Stimulated activated CD4-positive, alpha-beta T cell treated with anti-CD3 and anti-CD28 coated beads, TNF-alpha, amount 100 ng/mL, for 48 hours (primary cell): ENCODE results near the gene RTN1.
A peak's percentile ranks its signal among the peaks of the same experiment; 100 is the strongest.

ENCODE experiments used
- DNase-seq, 3 donors: peaks; one replicate each; pipeline ENCODE4 v3.0.0-alpha.2; 2020; ENCODE audit warnings: low read depth in 3 of 3

RTN1 gene

GRCh38 chr14:59630288-59630963 lies 240.2 kb downstream of the RTN1 start:
- DNase-seq, result no peak

- no peak for DNase-seq
These were observed 240.9 kb downstream of the RTN1 start for GRCh38 chr14:59629444-59630287.

GRCh38 chr14:59627011-59627520 lies 243.5 kb downstream of the RTN1 start:
- DNase-seq, result no peak

- no peak for DNase-seq
These were observed 247.9 kb downstream of the RTN1 start for GRCh38 chr14:59622631-59623030.

DNA sequence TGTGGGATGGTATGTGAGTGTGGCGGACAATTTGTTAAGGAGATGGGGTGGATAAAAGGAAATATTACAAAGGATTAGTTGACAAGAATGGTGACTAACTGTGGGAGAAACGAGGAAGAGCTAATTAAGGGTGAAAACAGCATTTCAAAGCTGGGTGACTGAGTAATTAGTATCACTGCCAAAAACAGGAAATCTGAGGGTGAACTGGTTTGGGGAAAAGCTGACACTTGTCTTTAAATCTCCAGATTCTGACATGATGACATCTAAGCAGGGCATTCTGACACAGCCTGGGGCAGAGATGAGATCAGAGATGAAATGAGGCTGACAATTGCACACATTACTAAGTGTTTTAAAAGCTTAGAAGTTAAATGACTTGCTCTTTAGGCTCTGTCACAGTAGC lies 251.5 kb downstream of the RTN1 start:
- DNase-seq, result no peak

DNA sequence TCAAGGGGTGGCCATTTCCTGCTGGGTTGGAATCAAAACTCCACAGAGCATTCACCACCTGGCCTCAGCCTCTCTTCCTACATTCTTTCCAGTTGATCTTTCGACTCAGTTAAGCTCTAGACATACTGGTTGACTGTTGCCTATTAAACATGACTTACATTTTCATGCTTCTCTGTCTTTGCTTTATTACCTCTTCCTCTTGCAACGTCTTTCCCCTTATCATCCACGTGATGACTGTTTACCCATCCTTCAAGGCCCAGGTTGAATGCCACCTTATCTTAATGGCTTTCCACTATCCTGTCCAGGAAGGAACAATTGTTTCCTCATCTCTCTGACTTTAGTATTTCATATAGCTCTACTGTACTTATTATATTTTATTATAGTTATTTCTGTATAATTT lies 269.5 kb downstream of the RTN1 start:
- no peak for DNase-seq

GRCh38 chr14:59600211-59600945 lies 270.2 kb downstream of the RTN1 start:
- DNase-seq, result no peak

DNA sequence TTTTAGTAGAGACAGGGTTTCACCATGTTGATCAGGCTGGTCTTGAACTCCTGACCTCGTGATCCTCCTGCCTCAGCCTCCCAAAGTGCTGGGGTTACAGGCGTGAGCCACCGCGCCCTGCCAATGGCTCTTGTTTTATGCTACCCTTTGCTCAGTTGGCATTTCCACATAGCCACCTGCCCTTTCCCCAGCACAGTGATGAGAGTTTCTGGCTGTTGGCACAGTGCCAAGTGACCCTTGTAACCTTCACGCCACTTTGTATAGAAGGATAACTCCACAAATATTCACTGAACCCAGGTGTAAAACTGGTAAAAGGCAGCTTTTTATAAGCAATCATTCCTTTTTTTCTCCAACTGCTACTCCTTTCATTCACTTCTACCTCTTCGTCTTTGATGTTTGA lies 275.5 kb downstream of the RTN1 start:
- no peak for DNase-seq

- no peak for DNase-seq
These were observed 278.8 kb downstream of the RTN1 start for GRCh38 chr14:59591641-59592370.

GRCh38 chr14:59588101-59588500 lies 282.5 kb downstream of the RTN1 start:
- DNase-seq, result no peak

DNA sequence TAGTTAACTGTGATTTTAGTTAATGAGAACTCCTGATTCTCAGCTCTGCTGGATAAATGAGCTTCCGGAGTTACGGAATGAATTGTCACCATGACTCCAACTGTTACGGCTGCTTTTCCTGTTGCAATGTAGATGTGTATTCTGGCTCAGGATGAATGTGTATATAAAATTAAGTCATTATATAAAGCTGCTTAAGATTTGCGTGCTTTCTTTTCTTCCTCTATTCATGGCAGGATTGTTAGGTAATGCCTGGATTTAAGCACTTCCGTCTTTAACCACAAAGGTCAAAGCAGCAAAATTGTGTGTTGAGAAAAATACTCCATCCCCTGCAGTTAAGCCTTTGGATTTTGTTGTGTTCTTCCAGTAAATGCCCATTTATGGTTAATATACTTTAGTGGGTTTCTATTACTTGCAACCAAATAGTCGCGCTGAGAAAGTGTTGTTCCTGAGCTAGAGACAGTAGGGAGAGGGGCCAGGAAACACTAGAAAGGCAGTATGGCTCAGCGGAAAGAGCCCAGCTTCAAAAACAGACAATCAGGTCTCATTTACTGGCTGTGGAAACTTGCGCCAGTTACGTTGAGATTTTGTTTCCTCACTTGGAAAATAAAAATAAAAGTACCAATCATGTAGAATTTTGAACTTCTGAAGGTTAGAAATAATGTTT lies 284.6 kb downstream of the RTN1 start:
- DNase-seq, result no peak

DNA sequence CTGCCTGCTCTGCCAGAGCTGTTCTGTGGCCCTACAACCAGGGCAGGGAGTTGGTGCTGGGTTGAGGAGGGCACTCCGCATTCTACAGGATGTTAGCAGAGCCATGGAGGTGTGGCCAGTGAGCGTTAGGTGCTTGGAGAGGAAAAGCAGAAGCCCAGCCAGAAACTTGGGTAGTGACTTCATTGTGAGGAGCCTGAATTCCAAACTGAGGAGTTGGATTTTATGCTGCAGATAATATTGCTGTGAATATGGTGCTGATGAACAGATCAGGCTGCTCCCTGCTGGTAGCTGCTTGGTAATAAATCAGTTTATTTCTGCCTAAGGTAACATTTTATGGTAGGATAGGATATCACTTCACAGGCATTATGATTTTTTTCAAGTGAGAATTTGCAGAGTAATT lies 286.8 kb downstream of the RTN1 start:
- no peak for DNase-seq

GRCh38 chr14:59582845-59583509 lies 287.6 kb downstream of the RTN1 start:
- DNase-seq, result no peak

DNA sequence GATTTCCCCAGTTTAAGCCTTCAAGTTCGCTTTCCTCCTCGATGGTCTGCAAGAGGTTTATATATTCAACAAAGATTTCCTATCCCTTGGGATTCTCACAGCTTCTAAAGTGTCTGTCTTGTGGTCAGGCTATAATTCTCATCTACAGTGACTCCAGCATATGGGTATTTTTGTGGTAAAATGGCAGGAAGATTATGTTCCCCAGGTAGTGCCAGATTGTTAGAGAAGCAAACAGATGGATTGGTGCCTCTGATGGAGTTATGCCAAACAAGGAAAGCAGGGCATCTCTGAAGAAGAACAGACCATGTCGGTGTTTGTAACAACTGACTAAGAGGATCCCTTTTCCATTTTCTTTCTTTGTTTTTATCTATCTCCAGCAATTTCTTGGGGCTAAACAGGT lies 288.4 kb downstream of the RTN1 start:
- no peak for DNase-seq

DNA sequence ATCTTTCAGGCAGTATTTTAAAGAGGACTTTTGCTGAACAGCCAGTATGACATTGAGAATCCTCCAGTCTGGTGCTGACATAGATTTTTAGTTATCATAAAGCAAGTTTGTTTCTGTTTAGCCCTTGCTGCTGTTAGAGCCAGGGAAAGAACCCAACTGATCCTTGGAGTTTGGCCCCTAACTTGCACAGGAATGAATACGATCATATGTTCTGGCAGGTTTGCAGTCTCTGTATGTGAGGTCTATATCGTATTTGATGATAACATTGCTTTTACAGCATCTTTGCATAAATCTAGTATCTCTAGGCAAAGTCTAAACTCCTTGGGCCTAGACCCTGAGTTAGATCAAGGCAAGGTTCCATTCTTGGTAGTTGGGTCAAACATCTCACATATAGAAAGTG lies 289.7 kb downstream of the RTN1 start:
- DNase-seq, result no peak

GRCh38 chr14:59576332-59577294 lies 294.0 kb downstream of the RTN1 start, which contains the start of gene CCDC175:
Gene CCDC175 (minus strand): TSS chr14:59576812. CDS start chr14:59576775, 37 bp downstream.
- DNase-seq, result peak; percentile 64 to 88 (median 74)

DNA sequence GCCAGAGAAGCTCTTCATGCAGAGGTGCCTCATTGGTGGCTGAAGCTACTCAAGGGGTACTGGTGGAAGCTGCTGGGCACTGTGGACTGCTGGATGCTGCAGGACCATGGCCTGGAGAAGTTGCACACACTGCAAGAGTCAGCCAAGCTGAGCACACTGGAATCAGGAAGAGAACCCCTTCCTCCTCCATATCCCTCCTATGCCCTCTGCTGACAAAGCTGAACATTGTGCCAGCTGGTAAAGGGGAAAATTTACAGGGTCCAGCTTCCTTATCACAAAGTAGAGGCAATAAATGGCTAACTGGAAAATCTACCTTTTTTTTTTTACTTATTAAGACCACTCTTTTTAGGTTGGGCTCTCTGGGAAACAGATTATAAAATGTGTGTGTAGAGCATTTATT lies 300.5 kb downstream of the RTN1 start:
- no peak for DNase-seq

GRCh38 chr14:59566725-59567124 lies 303.9 kb downstream of the RTN1 start:
- no peak for DNase-seq

DNA sequence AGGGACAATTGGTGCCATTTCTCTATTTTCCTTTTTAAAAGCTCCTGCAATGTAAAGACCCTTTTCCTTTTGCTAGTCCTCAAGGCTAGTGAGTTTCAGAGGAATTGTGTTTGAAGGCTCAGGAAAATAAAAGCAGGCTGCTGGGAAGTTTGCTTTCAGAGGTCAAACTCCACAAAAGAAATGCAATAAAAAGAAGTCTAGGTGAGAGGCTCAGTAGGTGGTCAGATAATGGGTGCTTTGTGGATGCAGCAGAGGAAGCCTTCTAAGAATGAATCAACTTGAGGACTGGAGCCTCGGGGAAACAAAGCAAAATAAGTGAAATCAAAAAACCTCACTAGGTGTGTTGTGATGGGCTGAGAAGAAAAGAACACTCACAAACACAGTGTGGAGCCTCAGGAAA lies 304.3 kb downstream of the RTN1 start:
- DNase-seq, result no peak
